Measurements from ENCODE around the gene CNTFR.
A peak's percentile ranks its signal among the peaks of the same experiment; 100 is the strongest.

Gene CNTFR

GRCh38 chr9:34629491-34629808 is 39.9 kb upstream of the CNTFR start:
- peaks cover 5 to 10% of the 10 kb centered on the region in 2 experiments for H3K4me1 ChIP-seq (ENCODE audit: control insufficient read depth in 1 of 2, insufficient read depth in 1 of 2, low read depth in 1 of 2, low read length in 1 of 2)
- H3K27me3 ChIP-seq = peaks cover 84% of the 10 kb centered on the region
- no peaks in the 10 kb centered on the region for H3K36me3 ChIP-seq
- H3K27ac ChIP-seq = no peak overlapping the region
- TF ChIP-seq, protein P1, sequence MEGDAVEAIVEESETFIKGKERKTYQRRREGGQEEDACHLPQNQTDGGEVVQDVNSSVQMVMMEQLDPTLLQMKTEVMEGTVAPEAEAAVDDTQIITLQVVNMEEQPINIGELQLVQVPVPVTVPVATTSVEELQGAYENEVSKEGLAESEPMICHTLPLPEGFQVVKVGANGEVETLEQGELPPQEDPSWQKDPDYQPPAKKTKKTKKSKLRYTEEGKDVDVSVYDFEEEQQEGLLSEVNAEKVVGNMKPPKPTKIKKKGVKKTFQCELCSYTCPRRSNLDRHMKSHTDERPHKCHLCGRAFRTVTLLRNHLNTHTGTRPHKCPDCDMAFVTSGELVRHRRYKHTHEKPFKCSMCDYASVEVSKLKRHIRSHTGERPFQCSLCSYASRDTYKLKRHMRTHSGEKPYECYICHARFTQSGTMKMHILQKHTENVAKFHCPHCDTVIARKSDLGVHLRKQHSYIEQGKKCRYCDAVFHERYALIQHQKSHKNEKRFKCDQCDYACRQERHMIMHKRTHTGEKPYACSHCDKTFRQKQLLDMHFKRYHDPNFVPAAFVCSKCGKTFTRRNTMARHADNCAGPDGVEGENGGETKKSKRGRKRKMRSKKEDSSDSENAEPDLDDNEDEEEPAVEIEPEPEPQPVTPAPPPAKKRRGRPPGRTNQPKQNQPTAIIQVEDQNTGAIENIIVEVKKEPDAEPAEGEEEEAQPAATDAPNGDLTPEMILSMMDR (IDR thresholded peaks at IDR 0.05) = no peak
- no peak overlapping the region for H3K4me3 ChIP-seq (ENCODE audit: low read depth in 1 of 2, low read length in 1 of 2)
- no peaks in the 10 kb centered on the region for H3K9me3 ChIP-seq

DNA sequence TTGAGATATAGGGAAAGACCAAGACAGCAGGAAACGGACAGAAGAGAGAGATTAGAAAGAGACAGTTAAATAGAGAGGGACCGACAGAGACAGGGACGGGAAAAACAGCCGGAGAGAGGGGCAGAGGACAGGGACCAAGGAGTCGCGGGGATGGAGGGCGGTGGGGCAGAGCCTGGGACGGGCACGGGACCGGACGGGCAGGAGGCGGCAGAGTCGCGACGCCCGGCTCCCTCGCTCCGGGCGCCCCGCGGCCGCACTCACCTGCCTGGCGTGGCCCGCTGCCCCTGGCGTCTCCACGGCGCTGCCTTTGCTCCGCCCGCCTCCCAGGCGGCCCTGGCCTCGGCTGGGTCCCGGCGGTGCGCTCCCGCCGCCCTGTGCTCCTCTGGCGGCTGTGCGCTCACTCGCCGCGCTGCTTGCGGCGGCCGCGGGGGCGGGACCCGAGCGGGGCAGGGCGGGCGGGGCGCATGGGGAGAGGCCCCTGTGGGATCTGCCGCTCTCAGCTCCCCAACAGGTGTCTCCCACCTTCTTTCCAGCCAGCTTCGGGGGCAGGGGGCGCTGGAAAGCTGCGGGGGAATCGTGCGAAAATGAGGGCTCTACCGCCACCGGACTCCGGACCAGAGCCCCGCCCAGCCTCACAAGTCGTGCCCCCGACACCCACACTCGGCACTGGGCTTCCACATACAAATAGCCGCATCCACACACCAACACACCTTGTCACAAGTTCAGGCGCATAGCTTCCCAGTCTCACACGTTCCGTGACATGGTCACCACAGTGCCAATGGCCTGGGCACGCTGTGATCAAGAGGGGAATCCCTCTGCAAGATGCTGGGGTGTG is 39.3 kb upstream of the CNTFR start, which contains the start of gene ARID3C:
Gene ARID3C, minus strand, starts transcription at position 411 of the 835 bp plus-strand sequence. CDS start 1,052 bp downstream, outside the sequence.
- no peaks in the 10 kb centered on the region for H3K9me3 ChIP-seq
- peak within 1 kb of the TSS in 1 of 2 experiments; percentile 34 for H3K4me3 ChIP-seq (ENCODE audit: low read depth in 1 of 2, low read length in 1 of 2)
- H3K4me1 ChIP-seq (ENCODE audit: control insufficient read depth in 1 of 2, insufficient read depth in 1 of 2, low read depth in 1 of 2, low read length in 1 of 2) = peaks cover 5 to 10% of the 10 kb centered on the region in 2 experiments
- H3K27ac ChIP-seq = no peak within 1 kb of the TSS
- TF ChIP-seq, protein P1 (IDR thresholded peaks at IDR 0.05) = no peak
- no peaks in the 10 kb centered on the region for H3K36me3 ChIP-seq
- H3K27me3 ChIP-seq = peaks cover 89% of the 10 kb centered on the region

GRCh38 chr9:34627716-34628655 is 38.5 kb upstream of the CNTFR start:
- H3K27me3 ChIP-seq = peaks cover 98% of the 10 kb centered on the region
- H3K27ac ChIP-seq = no peak overlapping the region
- no peaks in the 10 kb centered on the region for H3K36me3 ChIP-seq
- TF ChIP-seq, protein P1 (IDR thresholded peaks at IDR 0.05) = no peak
- H3K9me3 ChIP-seq = no peaks in the 10 kb centered on the region
- no peak overlapping the region for H3K4me3 ChIP-seq (ENCODE audit: low read depth in 1 of 2, low read length in 1 of 2)
- peaks cover 10 to 16% of the 10 kb centered on the region in 2 experiments for H3K4me1 ChIP-seq (ENCODE audit: control insufficient read depth in 1 of 2, insufficient read depth in 1 of 2, low read depth in 1 of 2, low read length in 1 of 2)

DNA sequence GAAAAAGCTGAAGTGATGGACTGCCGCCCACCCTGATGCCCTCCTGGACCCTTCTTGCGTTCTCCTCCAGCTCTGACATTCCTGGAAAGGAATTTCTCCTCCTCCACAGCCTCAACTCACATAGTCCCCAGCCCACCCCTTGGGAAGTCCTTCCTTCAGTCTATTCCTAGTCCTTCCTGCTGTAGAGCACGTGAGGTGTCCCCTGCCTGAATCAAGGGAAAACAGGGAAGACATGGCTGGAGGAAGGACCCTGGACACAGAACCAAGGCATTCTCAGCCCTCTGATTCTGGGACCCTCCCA is 35.6 kb upstream of the CNTFR start:
- TF ChIP-seq, protein P1 (IDR thresholded peaks at IDR 0.05) = no peak
- H3K4me1 ChIP-seq (ENCODE audit: control insufficient read depth in 1 of 2, insufficient read depth in 1 of 2, low read depth in 1 of 2, low read length in 1 of 2) = peaks cover 15 to 21% of the 10 kb centered on the region in 2 experiments
- H3K27me3 ChIP-seq = peaks cover 94% of the 10 kb centered on the region
- no peaks in the 10 kb centered on the region for H3K9me3 ChIP-seq
- H3K36me3 ChIP-seq = no peaks in the 10 kb centered on the region
- no peak overlapping the region for H3K27ac ChIP-seq
- no peak overlapping the region for H3K4me3 ChIP-seq (ENCODE audit: low read depth in 1 of 2, low read length in 1 of 2)

DNA sequence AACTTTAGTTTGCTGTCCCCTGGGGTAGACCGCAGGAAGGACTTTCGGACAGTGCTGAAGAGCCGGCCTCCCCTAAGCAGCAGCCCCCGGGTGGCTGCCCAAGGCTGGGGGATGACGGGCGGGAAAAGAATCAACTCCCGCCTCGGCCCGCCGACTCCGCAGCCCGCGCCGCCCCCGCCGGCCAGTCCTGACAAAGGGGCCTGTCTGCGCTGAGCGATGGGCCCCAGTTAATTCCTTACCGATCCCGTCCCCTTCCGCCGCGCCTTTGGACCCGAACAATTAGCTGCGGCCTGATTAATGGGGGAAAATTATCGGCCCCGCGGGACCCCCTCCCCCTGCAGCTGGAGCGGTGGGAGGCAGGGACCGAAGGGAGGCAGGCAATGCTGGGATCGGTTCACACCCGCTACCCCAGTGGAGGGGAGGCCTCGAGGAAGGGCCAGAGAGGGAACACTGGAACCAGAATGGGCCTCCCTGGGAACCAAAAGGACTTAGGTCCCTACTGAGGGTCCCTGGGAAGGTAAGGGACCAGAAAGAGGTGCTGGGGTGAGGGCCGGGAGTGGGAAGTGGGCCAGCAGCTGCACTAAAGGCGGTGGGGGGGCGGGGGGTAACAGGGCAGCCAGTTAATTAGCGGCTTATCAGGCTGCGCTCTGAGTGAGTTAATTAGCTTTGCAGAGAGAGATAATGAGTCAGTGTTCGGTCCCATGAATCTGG is 35.1 kb upstream of the CNTFR start:
- TF ChIP-seq, protein P1 (IDR thresholded peaks at IDR 0.05) = no peak
- Histone ChIP-seq H3K4me3 (ENCODE audit: low read depth in 1 of 2, low read length in 1 of 2) (no peak overlapping the region), H3K27ac (no peak overlapping the region), H3K27me3 (peaks cover 89% of the 10 kb centered on the region), H3K9me3 (no peaks in the 10 kb centered on the region), H3K4me1 (ENCODE audit: control insufficient read depth in 1 of 2, insufficient read depth in 1 of 2, low read depth in 1 of 2, low read length in 1 of 2) (peaks cover 20 to 24% of the 10 kb centered on the region in 2 experiments), H3K36me3 (no peaks in the 10 kb centered on the region)

All from neutrophil (primary cell).